Activated T-helper 2 cell treated with anti-CD3 and anti-CD28 coated beads, Interferon-gamma antibody, Interleukin-2, Interleukin-4, amounts not matched to agents 10 μg/mL and 5 μg/mL and 100 μg/mL, durations not matched to agents 14 hours and 24 hours and 36 hours (primary cell): ENCODE results near the gene PDCD5. TPM values are rescaled to one million over a fixed set of nuclear protein-coding genes. Genes with fewer than 3 reads are reported as not detected.
"Not testable (repeated sequence)": the region's sequence is repeated elsewhere in the genome, so short reads cannot be mapped to it uniquely, and the experiment has no call there.

ENCODE experiments used
- DNase-seq: peaks from one replicate; pipeline ENCODE4 v3.0.0; 2021; ENCODE audit warnings: low spot score
- H3K27ac Mint-ChIP-seq: one replicate; pipeline ENCODE4 v1.8.0; 2021; ENCODE audit warnings: mixed read lengths
- H3K27me3 Mint-ChIP-seq: one replicate; pipeline ENCODE4 v1.8.0; 2021; ENCODE audit warnings: low read depth, mixed read lengths
- H3K36me3 Mint-ChIP-seq: one replicate; pipeline ENCODE4 v1.8.0; 2021; ENCODE audit warnings: low read depth, mixed read lengths
- H3K4me1 Mint-ChIP-seq: one replicate; pipeline ENCODE4 v1.8.0; 2021; ENCODE audit warnings: low read depth, mixed read lengths
- H3K4me3 Mint-ChIP-seq: one replicate; pipeline ENCODE4 v1.8.0; 2021; ENCODE audit warnings: low read depth, mild to moderate bottlenecking, moderate library complexity, mixed read lengths
- H3K9me3 Mint-ChIP-seq: one replicate; pipeline ENCODE4 v1.8.0; 2021; ENCODE audit warnings: mixed read lengths
- intact Hi-C: fragments of 100-400 bp; cut with micrococcal nuclease; formaldehyde crosslinking; loops from one replicate; pipeline ENCODE4 v1.15.1; 2023
- total RNA-seq: library from RNA; stranded (reverse); gene quantifications from 2 replicates; pipeline ENCODE4 v1.2.3, GENCODE V29; 2022

Gene PDCD5
- total RNA-seq, 1 donor from 2014 or later, result 216 TPM

- intact Hi-C loops, result no loop called here
- Mint-ChIP-seq H3K36me3 (no peaks in the 10 kb centered on the region), H3K9me3 (no peaks in the 10 kb centered on the region), H3K27ac (no peak overlapping the region), H3K4me3 (no peak overlapping the region), H3K27me3 (peaks cover 2% of the 10 kb centered on the region), H3K4me1 (peaks cover 1% of the 10 kb centered on the region)
- DNase-seq, result no peak
These were observed 17.2 kb upstream of the PDCD5 start for GRCh38 chr19:32563761-32564160.

DNA sequence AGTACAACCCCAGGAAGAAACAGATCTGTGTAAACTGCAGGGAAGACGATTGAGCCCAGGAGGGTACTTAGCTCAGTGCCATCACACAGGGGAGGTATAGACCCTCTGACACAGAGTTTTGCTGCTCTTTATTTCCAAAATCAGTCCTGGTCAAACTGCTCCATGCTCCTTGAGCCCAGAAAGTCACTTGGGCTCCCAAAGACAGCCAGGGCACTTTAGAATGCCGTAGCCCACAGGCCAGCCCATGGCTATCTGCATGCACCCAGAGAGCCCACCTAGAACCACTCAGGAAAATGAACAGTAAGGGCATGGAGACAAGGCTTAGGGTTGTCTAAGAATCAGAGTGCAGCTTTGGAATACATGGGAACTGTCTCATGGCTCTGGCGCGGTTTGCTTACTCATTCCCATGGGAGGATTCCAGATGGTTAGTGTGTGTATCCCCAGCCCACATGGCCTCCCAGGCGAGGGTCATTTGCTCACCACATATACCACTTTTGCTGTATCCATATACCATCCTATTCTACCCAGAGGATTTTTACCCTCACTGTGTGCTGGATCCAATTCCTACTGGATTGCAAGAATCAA lies 14.7 kb upstream of the PDCD5 start:
- Mint-ChIP-seq H3K4me3 (no peak overlapping the region), H3K9me3 (no peaks in the 10 kb centered on the region), H3K36me3 (no peaks in the 10 kb centered on the region), H3K27me3 (peaks cover 9% of the 10 kb centered on the region), H3K4me1 (peaks cover 2% of the 10 kb centered on the region), H3K27ac (no peak overlapping the region)
- no peak for DNase-seq
- intact Hi-C loops, result no loop called here

DNA sequence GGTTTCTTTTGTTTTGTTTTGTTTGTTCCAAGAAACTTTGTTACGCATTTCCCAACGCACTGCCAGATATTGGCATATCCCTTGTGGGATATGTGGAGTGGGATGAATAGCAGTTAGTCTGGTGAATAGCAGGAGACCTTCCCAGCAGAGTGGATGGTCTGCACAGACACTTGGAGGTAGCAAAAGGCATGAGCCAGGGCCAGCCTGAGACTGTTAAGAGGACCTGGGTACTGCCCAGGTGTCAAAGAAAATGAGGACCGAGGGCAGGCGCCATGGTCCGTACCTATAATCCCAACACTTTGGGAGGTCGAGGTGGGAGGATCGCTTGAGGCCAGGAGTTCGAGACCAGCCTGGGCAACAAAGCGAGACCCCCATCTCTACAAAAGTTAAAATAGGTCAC lies 13.5 kb upstream of the PDCD5 start:
- Mint-ChIP-seq H3K27me3 (peaks cover 9% of the 10 kb centered on the region), H3K27ac (no peak overlapping the region), H3K36me3 (no peaks in the 10 kb centered on the region), H3K4me3 (no peak overlapping the region), H3K4me1 (peaks cover 3% of the 10 kb centered on the region), H3K9me3 (no peaks in the 10 kb centered on the region)
- intact Hi-C loops, result no loop called here
- DNase-seq, result no peak

GRCh38 chr19:32570081-32570785 lies 10.8 kb upstream of the PDCD5 start:
- peak; percentile 20 for DNase-seq
- H3K27me3 Mint-ChIP-seq, result peaks cover 10% of the 10 kb centered on the region
- no peak overlapping the region for H3K4me3 Mint-ChIP-seq
- intact Hi-C loops, result loop anchor here (1.0 to 2.0 kb wide), 2 partner anchors 105 to 231 kb away; no protein-coding TSS in a partner anchor
- peaks cover 9% of the 10 kb centered on the region for H3K4me1 Mint-ChIP-seq
- H3K36me3 Mint-ChIP-seq, result no peaks in the 10 kb centered on the region
- no peaks in the 10 kb centered on the region for H3K9me3 Mint-ChIP-seq
- no peak overlapping the region for H3K27ac Mint-ChIP-seq

DNA sequence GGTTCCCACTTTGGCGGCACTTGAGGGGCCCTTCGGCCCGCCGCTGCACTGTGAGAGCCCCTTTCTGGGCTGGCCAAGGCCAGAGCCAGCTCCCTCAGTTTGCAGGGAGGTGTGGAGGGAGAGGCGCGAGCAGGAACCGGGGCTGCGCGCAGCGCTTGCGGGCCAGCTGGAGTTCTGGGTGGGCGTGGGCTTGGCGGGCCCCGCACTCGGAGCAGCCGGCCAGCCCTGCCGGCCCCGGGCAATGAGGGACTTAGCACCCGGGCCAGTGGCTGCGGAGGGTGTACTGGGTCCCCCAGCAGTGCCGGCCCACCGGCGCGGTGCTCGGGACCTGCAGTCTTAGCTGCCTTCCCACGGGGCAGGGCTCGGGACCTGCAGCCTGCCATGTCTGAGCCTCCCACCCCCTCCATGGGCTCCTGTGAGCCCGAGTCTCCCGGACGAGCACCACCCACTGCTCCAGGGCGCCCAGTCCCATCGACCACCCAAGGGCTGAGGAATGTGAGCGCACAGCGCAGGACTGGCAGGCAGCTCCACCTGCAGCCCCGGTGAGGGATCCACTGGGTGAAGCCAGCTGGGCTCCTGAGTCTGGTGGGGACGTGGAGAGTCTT lies 9.4 kb upstream of the PDCD5 start:
- H3K27me3 Mint-ChIP-seq, result peaks cover 14% of the 10 kb centered on the region
- not testable (repeated sequence) for H3K27ac Mint-ChIP-seq, H3K36me3 Mint-ChIP-seq, H3K4me1 Mint-ChIP-seq, DNase-seq, H3K4me3 Mint-ChIP-seq, H3K9me3 Mint-ChIP-seq
- intact Hi-C loops, result loop anchor here (2.0 kb wide), 1 partner anchor 107 kb away; no protein-coding TSS in a partner anchor

DNA sequence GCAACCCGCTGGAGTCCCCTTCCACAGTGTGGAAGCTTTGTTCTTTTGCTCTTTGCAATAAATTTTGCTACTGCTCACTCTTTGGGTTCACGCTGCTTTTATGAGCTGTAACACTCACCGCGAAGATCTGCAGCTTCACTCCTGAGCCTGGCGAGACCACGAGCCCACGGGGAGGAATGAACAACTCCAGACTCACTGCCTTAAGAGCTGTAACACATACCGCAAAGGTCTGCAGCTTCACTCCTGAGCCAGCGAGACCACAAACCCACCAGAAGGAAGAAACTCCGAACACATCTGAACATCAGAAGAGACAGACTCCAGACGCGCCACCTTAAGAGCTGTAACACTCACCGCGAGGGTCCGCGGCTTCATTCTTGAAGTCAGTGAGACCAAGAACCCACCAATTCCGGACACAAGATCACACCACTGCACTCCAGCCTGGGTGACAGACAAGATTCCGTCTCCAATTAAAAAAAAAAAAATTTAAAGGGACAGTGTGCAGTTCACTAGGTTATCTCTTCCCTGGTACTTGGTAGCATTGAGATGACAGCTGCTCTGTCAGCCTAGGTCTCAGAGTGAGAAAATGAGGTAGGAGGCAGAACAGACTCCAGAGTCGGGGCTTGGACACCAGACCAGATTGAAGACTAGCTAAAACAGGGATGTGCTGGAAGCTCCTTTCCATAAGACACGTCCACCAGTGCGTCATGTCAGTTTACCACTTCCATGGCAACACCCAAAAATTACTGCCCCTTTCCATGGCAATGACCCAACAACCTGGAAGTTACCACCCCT lies 8.1 kb upstream of the PDCD5 start:
- H3K36me3 Mint-ChIP-seq, H3K9me3 Mint-ChIP-seq, H3K4me1 Mint-ChIP-seq, H3K27ac Mint-ChIP-seq, intact Hi-C loops, DNase-seq: not testable (repeated sequence)
- Mint-ChIP-seq H3K4me3 (peak overlapping the region; percentile 69), H3K27me3 (peaks cover 21% of the 10 kb centered on the region)

DNA sequence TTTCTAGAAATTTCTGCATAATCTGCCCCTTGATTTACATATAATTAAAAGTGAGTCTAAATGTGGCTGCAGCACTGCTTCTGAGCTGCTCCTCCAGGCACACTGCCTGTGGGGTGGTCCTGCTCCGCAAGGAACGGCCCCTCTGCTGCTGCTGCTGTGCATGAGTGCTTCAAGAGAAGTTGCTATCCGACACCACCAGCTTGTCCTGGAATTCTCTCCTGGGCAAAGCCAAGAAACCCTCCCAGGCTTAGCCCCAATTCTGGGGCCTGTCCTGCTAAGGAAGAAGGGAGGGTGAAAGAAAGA lies 7.5 kb upstream of the PDCD5 start:
- intact Hi-C loops, result no loop called here
- no peak overlapping the region for H3K4me3 Mint-ChIP-seq
- no peak overlapping the region for H3K27ac Mint-ChIP-seq
- DNase-seq, result no peak
- H3K36me3 Mint-ChIP-seq, result no peaks in the 10 kb centered on the region
- H3K27me3 Mint-ChIP-seq, result peaks cover 25% of the 10 kb centered on the region
- H3K9me3 Mint-ChIP-seq, result no peaks in the 10 kb centered on the region
- peaks cover 9% of the 10 kb centered on the region for H3K4me1 Mint-ChIP-seq

- H3K4me1 Mint-ChIP-seq, result peaks cover 12% of the 10 kb centered on the region
- H3K27me3 Mint-ChIP-seq, result peaks cover 20% of the 10 kb centered on the region
- H3K27ac Mint-ChIP-seq, result no peak overlapping the region
- H3K9me3 Mint-ChIP-seq, result no peaks in the 10 kb centered on the region
- no peak overlapping the region for H3K4me3 Mint-ChIP-seq
- DNase-seq, result no peak
- no peaks in the 10 kb centered on the region for H3K36me3 Mint-ChIP-seq
- intact Hi-C loops, result no loop called here
These were observed 4.2 kb upstream of the PDCD5 start for GRCh38 chr19:32576790-32577189.

DNA sequence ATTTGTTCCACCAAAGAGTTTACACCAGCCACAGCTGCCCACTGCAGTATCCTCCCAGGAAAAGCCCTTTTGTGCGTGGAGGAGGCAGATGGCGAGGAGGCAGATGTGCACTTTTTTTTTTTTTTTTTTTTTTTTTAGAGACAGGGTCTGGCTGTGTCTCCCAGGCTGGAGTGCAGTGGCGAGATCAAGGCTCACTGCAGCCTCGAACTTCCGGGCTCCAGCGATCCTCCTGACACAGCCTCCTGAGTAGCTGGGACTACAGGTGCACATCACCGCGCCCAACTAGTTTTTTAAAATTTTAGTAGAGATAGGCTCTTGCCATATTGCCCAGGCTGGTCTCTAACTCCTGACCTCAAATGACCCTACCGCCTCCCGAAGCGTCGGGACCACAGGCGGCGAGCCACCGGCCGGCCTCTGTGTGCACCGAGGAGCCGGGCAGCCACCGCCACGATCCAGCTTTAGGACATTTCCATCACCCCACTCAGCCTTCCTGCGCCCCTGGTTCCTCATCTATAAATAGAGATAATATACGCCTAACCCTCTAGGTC lies 563 bp upstream of the PDCD5 start:
- intact Hi-C loops, result loop anchor here (2.0 to 5.0 kb wide), 2 partner anchors 94 to 173 kb away; partner anchors contain the start of genes ANKRD27, DPY19L3 and RGS9BP
- H3K27ac Mint-ChIP-seq, result peak overlapping the region; percentile 83
- H3K4me1 Mint-ChIP-seq, result peaks cover 25% of the 10 kb centered on the region
- no peaks in the 10 kb centered on the region for H3K9me3 Mint-ChIP-seq
- H3K4me3 Mint-ChIP-seq, result peak overlapping the region; percentile 93
- DNase-seq, result no peak
- peaks cover 30% of the 10 kb centered on the region for H3K36me3 Mint-ChIP-seq
- peaks cover 18% of the 10 kb centered on the region for H3K27me3 Mint-ChIP-seq

DNA sequence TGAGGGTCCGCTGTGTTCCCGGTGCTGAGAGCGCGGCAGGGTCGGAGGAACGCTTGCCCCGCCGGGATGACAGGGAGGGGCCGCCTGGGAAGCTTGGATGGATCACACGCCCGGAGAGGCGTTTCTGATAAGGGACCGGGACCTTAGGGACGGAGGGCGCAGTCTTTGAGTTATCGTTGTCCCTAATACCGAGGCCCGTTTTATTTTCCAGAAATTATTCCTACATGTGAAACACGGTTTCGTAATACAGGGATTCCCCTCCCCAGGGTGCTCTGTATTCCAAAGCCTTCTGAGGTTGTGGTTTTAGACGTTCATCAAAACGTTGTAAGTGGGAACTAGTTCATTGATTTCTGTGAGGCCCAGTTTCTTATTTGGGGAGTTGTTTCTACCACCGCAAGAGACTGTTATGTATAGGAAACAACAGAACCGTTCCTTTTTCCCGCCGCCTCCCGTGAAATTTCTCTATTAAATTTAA lies 752 bp downstream of the PDCD5 start:
- Mint-ChIP-seq H3K27ac (peak overlapping the region; percentile 85), H3K27me3 (peaks cover 15% of the 10 kb centered on the region), H3K4me3 (peak overlapping the region; percentile 90), H3K36me3 (peaks cover 43% of the 10 kb centered on the region), H3K9me3 (no peaks in the 10 kb centered on the region), H3K4me1 (peaks cover 32% of the 10 kb centered on the region)
- intact Hi-C loops, result loop anchor here (2.0 to 5.0 kb wide), 2 partner anchors 93 to 174 kb away; partner anchors contain the start of genes ANKRD27, DPY19L3 and RGS9BP
- DNase-seq, result no peak

DNA sequence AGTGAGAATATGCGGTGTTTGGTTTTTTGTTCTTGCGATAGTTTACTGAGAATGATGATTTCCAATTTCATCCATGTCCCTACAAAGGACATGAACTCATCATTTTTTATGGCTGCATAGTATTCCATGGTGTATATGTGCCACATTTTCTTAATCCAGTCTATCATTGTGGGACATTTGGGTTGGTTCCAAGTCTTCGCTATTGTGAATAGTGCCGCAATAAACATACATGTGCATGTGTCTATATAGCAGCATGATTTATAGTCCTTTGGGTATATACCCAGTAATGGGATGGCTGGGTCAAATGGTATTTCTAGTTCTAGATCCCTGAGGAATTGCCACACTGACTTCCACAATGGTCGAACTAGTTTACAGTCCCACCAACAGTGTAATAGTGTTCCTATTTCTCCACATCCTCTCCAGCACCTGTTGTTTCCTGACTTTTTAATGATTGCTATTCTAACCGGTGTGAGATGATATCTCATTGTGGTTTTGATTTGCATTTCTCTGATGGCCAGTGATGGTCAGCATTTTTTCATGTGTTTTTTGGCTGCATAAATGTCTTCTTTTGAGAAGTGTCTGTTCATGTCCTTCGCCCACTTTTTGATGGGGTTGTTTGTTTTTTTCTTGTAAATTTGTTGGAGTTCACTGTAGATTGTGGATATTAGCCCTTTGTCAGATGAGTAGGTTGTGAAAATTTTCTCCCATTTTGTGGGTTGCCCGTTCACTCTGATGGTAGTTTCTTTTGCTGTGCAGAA lies 6.9 kb downstream of the PDCD5 start:
- H3K27ac Mint-ChIP-seq, DNase-seq, intact Hi-C loops, H3K4me3 Mint-ChIP-seq, H3K27me3 Mint-ChIP-seq, H3K9me3 Mint-ChIP-seq: not testable (repeated sequence)
- peaks cover 76% of the 10 kb centered on the region for H3K36me3 Mint-ChIP-seq
- H3K4me1 Mint-ChIP-seq, result peaks cover 20% of the 10 kb centered on the region

GRCh38 chr19:32594021-32594420 lies 13.0 kb downstream of the PDCD5 start:
- Mint-ChIP-seq H3K9me3 (no peaks in the 10 kb centered on the region), H3K36me3 (peaks cover 67% of the 10 kb centered on the region), H3K27me3 (no peaks in the 10 kb centered on the region), H3K4me3 (no peak overlapping the region), H3K4me1 (no peaks in the 10 kb centered on the region), H3K27ac (no peak overlapping the region)
- DNase-seq, result no peak
- intact Hi-C loops, result no loop called here
